ENCODE data around the gene THSD4. TPM values are rescaled to one million over a fixed set of nuclear protein-coding genes. Genes with fewer than 3 reads are reported as not detected.
"Not testable (repeated sequence)": the region's sequence is repeated elsewhere in the genome, so short reads cannot be mapped to it uniquely, and the experiment has no call there.

Gene THSD4
- total RNA-seq, 1 donor from 2014 or later, result 1.4 TPM

GRCh38 chr15:71435552-71435951, 320.3 kb downstream of the THSD4 start:
- H3K4me1 Mint-ChIP-seq, result no peaks in the 10 kb centered on the region
- no peak overlapping the region for H3K4me3 Mint-ChIP-seq
- TF ChIP-seq, protein P1, sequence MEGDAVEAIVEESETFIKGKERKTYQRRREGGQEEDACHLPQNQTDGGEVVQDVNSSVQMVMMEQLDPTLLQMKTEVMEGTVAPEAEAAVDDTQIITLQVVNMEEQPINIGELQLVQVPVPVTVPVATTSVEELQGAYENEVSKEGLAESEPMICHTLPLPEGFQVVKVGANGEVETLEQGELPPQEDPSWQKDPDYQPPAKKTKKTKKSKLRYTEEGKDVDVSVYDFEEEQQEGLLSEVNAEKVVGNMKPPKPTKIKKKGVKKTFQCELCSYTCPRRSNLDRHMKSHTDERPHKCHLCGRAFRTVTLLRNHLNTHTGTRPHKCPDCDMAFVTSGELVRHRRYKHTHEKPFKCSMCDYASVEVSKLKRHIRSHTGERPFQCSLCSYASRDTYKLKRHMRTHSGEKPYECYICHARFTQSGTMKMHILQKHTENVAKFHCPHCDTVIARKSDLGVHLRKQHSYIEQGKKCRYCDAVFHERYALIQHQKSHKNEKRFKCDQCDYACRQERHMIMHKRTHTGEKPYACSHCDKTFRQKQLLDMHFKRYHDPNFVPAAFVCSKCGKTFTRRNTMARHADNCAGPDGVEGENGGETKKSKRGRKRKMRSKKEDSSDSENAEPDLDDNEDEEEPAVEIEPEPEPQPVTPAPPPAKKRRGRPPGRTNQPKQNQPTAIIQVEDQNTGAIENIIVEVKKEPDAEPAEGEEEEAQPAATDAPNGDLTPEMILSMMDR (conservative IDR thresholded peaks at IDR 0.05), result no peak
- H3K9me3 Mint-ChIP-seq, result peaks cover 4% of the 10 kb centered on the region
- no peaks in the 10 kb centered on the region for H3K36me3 Mint-ChIP-seq (ENCODE audit: low read depth)
- peaks cover 4% of the 10 kb centered on the region for H3K27me3 Mint-ChIP-seq (ENCODE audit: low read depth)
- no peak overlapping the region for H3K27ac Mint-ChIP-seq (ENCODE audit: unreplicated experiment)
- no peak for DNase-seq (ENCODE audit: low read depth, low spot score)

DNA sequence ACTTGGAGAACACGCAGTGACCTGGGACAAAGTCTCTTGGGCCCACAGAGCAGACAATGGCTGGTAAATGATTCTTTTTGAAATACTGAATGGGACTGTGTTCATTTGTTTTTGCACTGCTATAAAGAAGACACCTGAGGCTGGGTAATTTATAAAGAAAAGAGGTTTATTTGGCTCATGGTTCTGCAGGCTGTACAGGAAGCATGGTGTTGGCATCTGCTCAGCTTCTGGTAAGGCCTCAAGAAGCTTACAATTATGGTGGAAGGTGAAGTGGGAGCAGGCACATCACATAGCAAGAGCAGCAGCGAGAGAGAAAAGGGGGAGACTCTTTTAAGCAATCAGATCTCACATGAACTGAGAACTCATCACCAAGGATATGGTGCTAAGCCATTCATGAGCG, 321.6 kb downstream of the THSD4 start:
- no peaks in the 10 kb centered on the region for H3K36me3 Mint-ChIP-seq (ENCODE audit: low read depth)
- peaks cover 5% of the 10 kb centered on the region for H3K27me3 Mint-ChIP-seq (ENCODE audit: low read depth)
- no peak overlapping the region for H3K4me3 Mint-ChIP-seq
- no peak for DNase-seq (ENCODE audit: low read depth, low spot score)
- peaks cover 4% of the 10 kb centered on the region for H3K9me3 Mint-ChIP-seq
- H3K4me1 Mint-ChIP-seq, result no peaks in the 10 kb centered on the region
- no peak overlapping the region for H3K27ac Mint-ChIP-seq (ENCODE audit: unreplicated experiment)
- TF ChIP-seq, protein P1 (conservative IDR thresholded peaks at IDR 0.05), result no peak

GRCh38 chr15:71437404-71437803, 322.1 kb downstream of the THSD4 start:
- Mint-ChIP-seq H3K4me1 (no peaks in the 10 kb centered on the region), H3K9me3 (peaks cover 4% of the 10 kb centered on the region), H3K36me3 (ENCODE audit: low read depth) (no peaks in the 10 kb centered on the region), H3K4me3 (no peak overlapping the region), H3K27me3 (ENCODE audit: low read depth) (peaks cover 5% of the 10 kb centered on the region), H3K27ac (ENCODE audit: unreplicated experiment) (no peak overlapping the region)
- TF ChIP-seq, protein P1 (conservative IDR thresholded peaks at IDR 0.05), result no peak
- DNase-seq (ENCODE audit: low read depth, low spot score), result no peak

- TF ChIP-seq, protein P1 (conservative IDR thresholded peaks at IDR 0.05), result no peak
- Mint-ChIP-seq H3K27me3 (ENCODE audit: low read depth) (peaks cover 5% of the 10 kb centered on the region), H3K36me3 (ENCODE audit: low read depth) (no peaks in the 10 kb centered on the region), H3K27ac (ENCODE audit: unreplicated experiment) (no peak overlapping the region), H3K9me3 (peaks cover 4% of the 10 kb centered on the region), H3K4me1 (no peaks in the 10 kb centered on the region), H3K4me3 (no peak overlapping the region)
- DNase-seq (ENCODE audit: low read depth, low spot score), result no peak
These were observed 322.6 kb downstream of the THSD4 start for GRCh38 chr15:71437919-71438318.

DNA sequence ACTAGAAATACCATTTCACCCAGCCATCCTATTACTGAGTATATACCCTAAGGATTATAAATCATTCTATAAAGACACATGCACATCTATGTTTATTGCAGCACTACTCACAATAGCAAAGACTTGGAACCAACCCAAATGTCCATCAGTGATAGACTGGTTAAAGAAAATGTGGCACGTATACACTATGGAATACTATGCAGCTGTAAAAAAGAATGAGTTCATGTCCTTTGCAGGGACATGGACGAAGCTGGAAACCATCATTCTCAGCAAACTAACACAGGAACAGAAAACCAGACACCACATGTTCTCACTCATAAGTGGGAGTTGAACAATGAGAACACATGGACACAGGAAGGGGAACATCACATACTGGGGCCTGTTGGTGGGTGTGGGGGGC, 324.2 kb downstream of the THSD4 start:
- not testable (repeated sequence) for H3K36me3 Mint-ChIP-seq (ENCODE audit: low read depth); DNase-seq (ENCODE audit: low read depth, low spot score); H3K9me3 Mint-ChIP-seq; H3K4me3 Mint-ChIP-seq; H3K27ac Mint-ChIP-seq (ENCODE audit: unreplicated experiment); H3K27me3 Mint-ChIP-seq (ENCODE audit: low read depth); H3K4me1 Mint-ChIP-seq

GRCh38 chr15:71440489-71441110, 325.3 kb downstream of the THSD4 start:
- Mint-ChIP-seq H3K36me3 (ENCODE audit: low read depth) (no peaks in the 10 kb centered on the region), H3K9me3 (peaks cover 4% of the 10 kb centered on the region), H3K4me3 (no peak overlapping the region), H3K27ac (ENCODE audit: unreplicated experiment) (no peak overlapping the region), H3K27me3 (ENCODE audit: low read depth) (peaks cover 9% of the 10 kb centered on the region), H3K4me1 (no peaks in the 10 kb centered on the region)
- TF ChIP-seq, protein P1 (conservative IDR thresholded peaks at IDR 0.05), result peak; percentile 79
- DNase-seq (ENCODE audit: low read depth, low spot score), result no peak
